ENCODE results near the gene MYOM3. TPM values are rescaled to one million over a fixed set of nuclear protein-coding genes. Genes with fewer than 3 reads are reported as not detected.
A peak's percentile ranks its signal among the peaks of the same experiment; 100 is the strongest.

The MYOM3 gene
- total RNA-seq, 1 donor from 2014 or later, result not detected

DNA sequence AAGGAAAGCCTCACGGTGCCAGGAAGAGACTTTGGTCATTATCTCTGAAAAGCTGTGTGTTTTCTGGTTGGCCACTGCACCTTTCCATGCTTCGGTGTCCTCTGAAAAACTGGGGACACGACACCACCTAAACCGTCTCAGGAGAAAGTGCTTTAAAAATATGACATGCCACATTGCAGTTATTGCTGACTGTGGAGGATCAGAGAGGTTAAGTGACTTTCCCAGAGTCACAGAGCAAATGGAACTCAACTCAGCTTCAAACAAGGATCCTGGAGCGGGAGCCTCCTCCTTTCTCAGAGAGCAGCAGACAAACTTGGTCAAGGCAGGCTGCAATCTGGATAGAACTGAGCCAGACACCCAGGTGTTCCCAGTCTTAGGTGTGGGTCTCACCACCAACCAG is 13.8 kb downstream of the MYOM3 start:
- H3K4me1 Mint-ChIP-seq, result no peaks in the 10 kb centered on the region
- no peaks in the 10 kb centered on the region for H3K27me3 Mint-ChIP-seq (ENCODE audit: low read depth)
- TF ChIP-seq CTCF (conservative IDR thresholded peaks at IDR 0.05), result no peak
- no peak for DNase-seq (ENCODE audit: low read depth, low spot score)
- H3K27ac Mint-ChIP-seq (ENCODE audit: unreplicated experiment), result no peak overlapping the region
- no peak overlapping the region for H3K4me3 Mint-ChIP-seq
- H3K9me3 Mint-ChIP-seq, result no peaks in the 10 kb centered on the region
- H3K36me3 Mint-ChIP-seq (ENCODE audit: low read depth), result no peaks in the 10 kb centered on the region

DNA sequence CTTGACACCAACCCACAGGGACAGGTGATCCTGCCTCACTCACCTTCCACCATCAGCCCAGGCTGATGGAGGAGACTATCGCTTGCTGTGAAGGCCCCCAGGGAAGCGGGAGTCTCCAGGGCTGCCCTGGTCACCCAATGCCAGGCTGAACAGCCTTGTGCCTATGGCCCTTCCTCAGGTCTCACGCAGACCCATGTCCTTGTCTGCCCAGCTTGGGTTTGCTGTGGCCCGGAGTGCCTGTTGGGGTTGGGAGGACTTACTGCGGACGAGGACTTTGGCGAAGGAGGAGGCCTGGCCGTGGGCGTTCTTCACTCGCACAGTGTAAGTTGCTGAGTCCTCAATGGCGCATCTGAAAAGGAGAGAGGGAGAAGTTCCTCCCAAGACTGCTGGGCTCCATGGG is 14.3 kb downstream of the MYOM3 start:
- no peaks in the 10 kb centered on the region for H3K4me1 Mint-ChIP-seq
- no peak overlapping the region for H3K27ac Mint-ChIP-seq (ENCODE audit: unreplicated experiment)
- no peak overlapping the region for H3K4me3 Mint-ChIP-seq
- no peak for DNase-seq (ENCODE audit: low read depth, low spot score)
- TF ChIP-seq CTCF (conservative IDR thresholded peaks at IDR 0.05), result no peak
- H3K36me3 Mint-ChIP-seq (ENCODE audit: low read depth), result no peaks in the 10 kb centered on the region
- no peaks in the 10 kb centered on the region for H3K9me3 Mint-ChIP-seq
- no peaks in the 10 kb centered on the region for H3K27me3 Mint-ChIP-seq (ENCODE audit: low read depth)

DNA sequence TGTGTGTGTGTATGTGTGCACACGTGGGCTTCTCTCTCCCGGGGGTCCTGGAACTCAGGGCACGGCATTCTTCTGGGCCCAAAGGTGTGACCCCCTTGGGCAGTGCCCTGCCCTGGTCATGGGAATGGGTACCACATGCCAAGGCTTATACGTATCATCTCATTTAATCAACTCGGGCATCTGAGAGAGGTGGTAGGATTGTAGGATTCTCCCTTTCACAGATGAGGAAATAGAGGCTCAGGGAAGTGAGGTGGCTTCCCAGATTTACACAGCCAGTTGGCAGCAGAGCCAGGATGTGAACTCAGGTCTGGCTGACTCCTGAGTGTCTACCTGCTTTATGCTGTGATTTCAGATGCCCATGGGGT is 15.2 kb downstream of the MYOM3 start:
- TF ChIP-seq CTCF (conservative IDR thresholded peaks at IDR 0.05), result no peak

GRCh38 chr1:24096009-24096738 is 15.8 kb downstream of the MYOM3 start:
- Mint-ChIP-seq H3K27ac (ENCODE audit: unreplicated experiment) (no peak overlapping the region), H3K36me3 (ENCODE audit: low read depth) (no peaks in the 10 kb centered on the region), H3K4me1 (no peaks in the 10 kb centered on the region), H3K27me3 (ENCODE audit: low read depth) (no peaks in the 10 kb centered on the region), H3K9me3 (no peaks in the 10 kb centered on the region), H3K4me3 (no peak overlapping the region)
- no peak for DNase-seq (ENCODE audit: low read depth, low spot score)
- TF ChIP-seq CTCF (conservative IDR thresholded peaks at IDR 0.05), result no peak

More for the DNA sequence above, 15.2 kb downstream of the MYOM3 start:
- Mint-ChIP-seq H3K9me3 (no peaks in the 10 kb centered on the region), H3K4me3 (no peak overlapping the region), H3K27me3 (ENCODE audit: low read depth) (no peaks in the 10 kb centered on the region), H3K27ac (ENCODE audit: unreplicated experiment) (no peak overlapping the region), H3K4me1 (no peaks in the 10 kb centered on the region), H3K36me3 (ENCODE audit: low read depth) (no peaks in the 10 kb centered on the region)
- DNase-seq (ENCODE audit: low read depth, low spot score), result no peak

DNA sequence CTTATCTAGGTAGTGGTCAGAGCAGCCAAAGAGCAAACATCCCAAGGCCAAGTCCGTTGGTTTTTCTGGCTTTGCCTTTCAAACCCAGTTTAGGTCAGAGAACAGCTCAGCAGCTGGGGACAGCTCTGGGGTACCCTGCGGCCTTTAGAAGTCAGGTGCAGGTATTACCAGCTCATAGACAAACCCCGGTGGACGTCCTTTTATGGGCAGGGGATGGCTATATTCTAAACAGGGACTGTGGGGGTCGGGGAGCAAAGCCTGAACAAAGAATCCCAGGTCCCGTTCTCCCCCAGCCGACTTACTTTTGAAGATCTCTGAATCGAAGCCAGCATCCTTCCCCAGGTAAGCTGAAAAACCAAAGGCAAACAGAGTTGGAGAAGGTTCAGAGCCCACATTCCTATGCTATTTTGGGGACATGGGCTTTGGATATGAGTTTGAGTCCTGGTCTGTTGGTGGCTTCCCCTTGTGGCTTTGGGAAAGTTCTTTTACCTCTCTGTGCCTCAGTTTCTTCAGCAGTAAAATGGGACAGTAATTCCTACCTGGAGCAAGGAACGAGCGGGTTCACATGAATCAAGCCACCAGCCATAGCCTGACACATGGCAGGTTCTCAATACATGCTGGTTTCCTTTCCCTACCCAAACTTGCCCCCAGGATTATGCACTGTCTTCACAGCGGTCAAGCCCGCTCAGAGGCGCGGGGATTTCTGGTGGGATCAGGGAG is 16.6 kb downstream of the MYOM3 start:
- Mint-ChIP-seq H3K4me1 (no peaks in the 10 kb centered on the region), H3K27ac (ENCODE audit: unreplicated experiment) (peak overlapping the region; percentile 43), H3K4me3 (no peak overlapping the region), H3K36me3 (ENCODE audit: low read depth) (no peaks in the 10 kb centered on the region), H3K9me3 (no peaks in the 10 kb centered on the region), H3K27me3 (ENCODE audit: low read depth) (no peaks in the 10 kb centered on the region)
- TF ChIP-seq CTCF (conservative IDR thresholded peaks at IDR 0.05), result no peak
- no peak for DNase-seq (ENCODE audit: low read depth, low spot score)

Measured in neural crest cell (in vitro differentiated cells).